Mucosa of descending colon (tissue), 3 donors: Measurements from ENCODE around the gene TGM3. TPM values are rescaled to one million over a fixed set of nuclear protein-coding genes. Genes with fewer than 3 reads are reported as not detected.

ENCODE experiments used
- ATAC-seq: fragments of 200-7000 bp; cut with Tn5 transposase; one replicate; pipeline ENCODE4 v1.9.1; 2020; ENCODE audit warnings: mild to moderate bottlenecking, moderate library complexity
- DNase-seq, 3 donors: peaks; one replicate each; pipeline ENCODE4 v3.0.0-alpha.2; 2020
- H3K36me3 ChIP-seq: fragments of 200-600 bp; one replicate; pipeline ENCODE4 v1.8.0; 2021; ENCODE audit warnings: low read depth, mild to moderate bottlenecking
- H3K4me1 ChIP-seq: fragments of 200-600 bp; one replicate; pipeline ENCODE4 v1.8.0; 2021; ENCODE audit warnings: low read depth, mild to moderate bottlenecking
- H3K4me3 ChIP-seq: fragments of 200-600 bp; one replicate; pipeline ENCODE4 v1.8.0; 2021; ENCODE audit warnings: mild to moderate bottlenecking
- H3K9me3 ChIP-seq: fragments of 200-600 bp; one replicate; pipeline ENCODE4 v1.8.0; 2021; ENCODE audit warnings: mild to moderate bottlenecking
- CTCF ChIP-seq: fragments of 200-600 bp; IDR thresholded peaks from one replicate; pipeline ENCODE4 v1.8.0; 2022; ENCODE audit warnings: antibody characterized with exemption, mild to moderate bottlenecking
- intact Hi-C, 2 donors: fragments of 100-400 bp; cut with DNase I in 1 of 2; cut with micrococcal nuclease in 1 of 2; formaldehyde crosslinking; loops; one replicate each; pipeline versions ENCODE4 v1.11.0 to v1.11.1; 2022; cut with DNase I, micrococcal nuclease
- total RNA-seq, 3 donors: library from RNA; stranded (reverse); fragmentation: NEBNext Ultra II Directional in 2 of 3; extraction: Animal tissue kit (Norgen Biotek cat#: 25700) in 2 of 3; gene quantifications; one replicate each; pipeline versions ENCODE4 v1.2.1 to v1.2.4, GENCODE V29; 2021 to 2023
- donor health status: DM: no; HTN: no; CAD: no; lungs with moderate emphysema.
- donor health status: DM: no; HTN: no; CAD: no.
- donor health status: DM: no; HTN: yes; CAD: no.

TGM3 gene
- total RNA-seq, 3 donors from 2014 or later = 0.09 to 0.84 (median 0.29) TPM

- Histone ChIP-seq H3K4me3 (no peak overlapping the region), H3K36me3 (no peaks in the 10 kb centered on the region), H3K4me1 (no peaks in the 10 kb centered on the region), H3K9me3 (no peaks in the 10 kb centered on the region)
- no peak for TF ChIP-seq CTCF
- intact Hi-C loops = no loop called here
- no peak for DNase-seq
- ATAC-seq = no peak
Observed at GRCh38 chr20:2348336-2348735, 52.5 kb downstream of the TGM3 start.

- ATAC-seq = no peak
- no peak for DNase-seq
- Histone ChIP-seq H3K36me3 (no peaks in the 10 kb centered on the region), H3K4me3 (no peak overlapping the region), H3K4me1 (no peaks in the 10 kb centered on the region), H3K9me3 (no peaks in the 10 kb centered on the region)
- intact Hi-C loops = no loop called here
- TF ChIP-seq CTCF = no peak
Observed at GRCh38 chr20:2349801-2350200, 54.0 kb downstream of the TGM3 start.

- TF ChIP-seq CTCF = no peak
- no peaks in the 10 kb centered on the region for H3K9me3 ChIP-seq
- ATAC-seq (no peak), DNase-seq (no peak)
- H3K36me3 ChIP-seq = no peaks in the 10 kb centered on the region
- no peaks in the 10 kb centered on the region for H3K4me1 ChIP-seq
- intact Hi-C loops = no loop called here
- no peak overlapping the region for H3K4me3 ChIP-seq
Observed at GRCh38 chr20:2350606-2351005, 54.8 kb downstream of the TGM3 start.

- no peaks in the 10 kb centered on the region for H3K36me3 ChIP-seq
- no peak for TF ChIP-seq CTCF
- no peaks in the 10 kb centered on the region for H3K4me1 ChIP-seq
- intact Hi-C loops = no loop called here
- DNase-seq (no peak), ATAC-seq (no peak)
- no peak overlapping the region for H3K4me3 ChIP-seq
- no peaks in the 10 kb centered on the region for H3K9me3 ChIP-seq
Observed at GRCh38 chr20:2353231-2353630, 57.4 kb downstream of the TGM3 start.

GRCh38 chr20:2357114-2357513 lies 61.3 kb downstream of the TGM3 start:
- no peak for TF ChIP-seq CTCF
- Histone ChIP-seq H3K4me1 (no peaks in the 10 kb centered on the region), H3K4me3 (no peak overlapping the region), H3K9me3 (peaks cover 15% of the 10 kb centered on the region), H3K36me3 (no peaks in the 10 kb centered on the region)
- intact Hi-C loops = no loop called here
- ATAC-seq = no peak
- no peak for DNase-seq

- Histone ChIP-seq H3K4me1 (no peaks in the 10 kb centered on the region), H3K4me3 (no peak overlapping the region), H3K36me3 (no peaks in the 10 kb centered on the region), H3K9me3 (peaks cover 15% of the 10 kb centered on the region)
- DNase-seq = no peak
- intact Hi-C loops = no loop called here
- ATAC-seq = no peak
- TF ChIP-seq CTCF = no peak
Observed at GRCh38 chr20:2358006-2358405, 62.2 kb downstream of the TGM3 start.
